ENCODE measurements around the gene DDAH2.

DNA sequence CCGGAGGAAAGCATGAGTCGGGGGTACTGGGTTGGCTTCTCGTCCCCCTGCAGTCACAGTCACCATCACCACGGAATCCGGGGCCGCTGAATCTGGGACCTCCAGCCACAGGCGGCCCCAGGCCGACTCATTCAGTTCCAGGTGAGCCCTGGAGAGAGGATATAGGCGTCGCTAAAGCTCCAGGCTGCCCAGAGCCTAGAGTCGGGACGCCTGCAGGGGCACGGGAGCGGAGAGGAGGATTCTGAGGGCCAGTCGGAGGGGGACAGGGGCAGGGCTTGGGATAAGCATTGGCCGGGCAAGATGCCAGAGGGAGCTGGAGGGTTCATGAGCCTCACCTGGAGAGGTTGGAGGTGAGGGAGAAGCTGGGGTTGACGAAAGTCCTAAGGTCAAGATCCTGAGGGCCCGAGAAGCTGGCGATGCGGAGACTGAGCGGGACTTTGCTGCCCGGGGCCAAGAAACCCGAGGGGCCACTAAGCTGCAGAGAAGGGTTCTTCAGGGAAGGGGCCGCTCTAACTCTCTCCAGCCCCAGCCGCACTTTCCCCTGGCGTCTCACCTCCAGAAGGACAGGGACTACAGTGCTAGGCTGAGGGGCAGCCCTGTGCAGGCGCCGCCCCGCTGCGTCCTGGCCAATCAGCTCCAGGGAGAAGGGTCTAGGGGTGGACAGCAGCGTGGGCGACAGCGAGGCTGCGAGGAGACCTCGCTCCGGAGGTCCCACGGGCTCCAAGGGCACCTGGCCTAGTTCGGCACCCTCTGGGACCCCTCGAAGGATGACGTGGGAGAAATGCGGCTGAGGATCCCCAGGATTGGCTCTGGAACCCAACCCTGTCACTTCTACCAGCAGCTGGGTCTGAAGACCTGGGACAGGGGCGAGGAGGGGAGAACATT, 37.1 kb upstream of the DDAH2 start:
- TF ChIP-seq REST (IDR thresholded peaks at IDR 0.05; ENCODE audit: insufficient read depth in 1 of 2, low read depth in 2 of 2, low read length in 2 of 2) (no peak), POLR2AphosphoS5 (IDR thresholded peaks at IDR 0.05; ENCODE audit: low read depth, low read length) (no peak), TAF1 (IDR thresholded peaks at IDR 0.05; ENCODE audit: borderline replicate concordance, insufficient read depth, low read length) (no peak)
